H9 (cell line): ENCODE results near the gene SLC25A41. TPM values are rescaled to one million over a fixed set of nuclear protein-coding genes. Genes with fewer than 3 reads are reported as not detected.

Experiments
- DNase-seq: peaks from one replicate; pipeline ENCODE4 v3.0.0-alpha.2; 2017
- H2AFZ ChIP-seq: one replicate; pipeline ENCODE4 v1.6.1; 2013; ENCODE audit warnings: mild to moderate bottlenecking, low read length, control low read depth, moderate library complexity
- H2AK5ac ChIP-seq: 2 replicates; pipeline ENCODE4 v1.6.1; 2013; ENCODE audit warnings: low read length, control low read depth, mixed read lengths; ENCODE audit not compliant: insufficient read length
- H2BK120ac ChIP-seq: one replicate; pipeline ENCODE4 v1.6.1; 2013; ENCODE audit warnings: low read depth, mild to moderate bottlenecking, low read length, control low read depth, inconsistent platforms; ENCODE audit not compliant: poor library complexity, severe bottlenecking
- H2BK12ac ChIP-seq: 2 replicates; pipeline ENCODE4 v1.6.1; 2013; ENCODE audit warnings: low read length, control low read depth, mixed read lengths, low read depth; ENCODE audit not compliant: insufficient read length
- H2BK15ac ChIP-seq: 2 replicates; pipeline ENCODE4 v1.6.1; 2013; ENCODE audit warnings: low read depth, low read length, control low read depth
- H2BK20ac ChIP-seq: one replicate; pipeline ENCODE4 v1.6.1; 2013; ENCODE audit warnings: low read depth, mild to moderate bottlenecking, low read length, control low read depth, inconsistent platforms; ENCODE audit not compliant: poor library complexity, severe bottlenecking
- H2BK5ac ChIP-seq: 2 replicates; pipeline ENCODE4 v1.6.1; 2013; ENCODE audit warnings: low read length, control low read depth, mixed read lengths; ENCODE audit not compliant: insufficient read length
- H3K14ac ChIP-seq: 2 replicates; pipeline ENCODE4 v1.6.1; 2013; ENCODE audit warnings: low read length, control low read depth; ENCODE audit not compliant: insufficient read depth
- H3K18ac ChIP-seq: 2 replicates; pipeline ENCODE4 v1.6.1; 2013; ENCODE audit warnings: low read depth, mild to moderate bottlenecking, mixed read lengths, low read length, control low read depth; ENCODE audit not compliant: insufficient read length
- H3K23ac ChIP-seq: 2 replicates; pipeline ENCODE4 v1.6.1; 2013; ENCODE audit warnings: low read length, control low read depth, mixed read lengths, low read depth; ENCODE audit not compliant: insufficient read length
- H3K23me2 ChIP-seq: 2 replicates; pipeline ENCODE4 v1.6.1; 2013; ENCODE audit warnings: low read depth, mild to moderate bottlenecking, mixed read lengths, low read length, control low read depth; ENCODE audit not compliant: insufficient read length, poor library complexity, severe bottlenecking
- H3K27ac ChIP-seq: 2 replicates; pipeline ENCODE4 v1.5.1; 2013; ENCODE audit warnings: low read length, control low read depth, mixed read lengths, low read depth; ENCODE audit not compliant: insufficient read length
- H3K27me3 ChIP-seq: 2 replicates; pipeline ENCODE4 v1.6.1; 2013; ENCODE audit warnings: low read length, control low read depth, inconsistent platforms; ENCODE audit not compliant: insufficient read depth
- H3K4ac ChIP-seq: 2 replicates; pipeline ENCODE4 v1.6.1; 2013; ENCODE audit warnings: low read depth, mild to moderate bottlenecking, control low read depth, inconsistent platforms, low read length, moderate library complexity
- H3K4me1 ChIP-seq: 2 replicates; pipeline ENCODE4 v1.6.1; 2013; ENCODE audit warnings: low read length, control low read depth, inconsistent platforms; ENCODE audit not compliant: insufficient read depth
- H3K4me2 ChIP-seq: 2 replicates; pipeline ENCODE4 v1.6.1; 2013; ENCODE audit warnings: low read length, control low read depth, mixed read lengths; ENCODE audit not compliant: insufficient read length, insufficient read depth
- H3K56ac ChIP-seq: 2 replicates; pipeline ENCODE4 v1.6.1; 2013; ENCODE audit warnings: low read depth, mild to moderate bottlenecking, mixed read lengths, low read length, control low read depth; ENCODE audit not compliant: insufficient read length
- H3K79me1 ChIP-seq: 2 replicates; pipeline ENCODE4 v1.6.1; 2013; ENCODE audit warnings: low read depth, mild to moderate bottlenecking, moderate library complexity, low read length, control low read depth, inconsistent platforms; ENCODE audit not compliant: insufficient read depth, poor library complexity, severe bottlenecking
- H3K79me2 ChIP-seq: 2 replicates; pipeline ENCODE4 v1.6.1; 2013; ENCODE audit warnings: low read length, control low read depth, inconsistent platforms; ENCODE audit not compliant: insufficient read depth
- H3K9ac ChIP-seq: 2 replicates; pipeline ENCODE4 v1.6.1; 2013; ENCODE audit warnings: low read length, control low read depth, mixed read lengths; ENCODE audit not compliant: insufficient read length; ENCODE audit errors: extremely low read depth
- H3K9me3 ChIP-seq: one replicate; pipeline ENCODE4 v1.6.1; 2013; ENCODE audit warnings: low read depth, low read length, inconsistent platforms; ENCODE audit not compliant: control insufficient read depth
- H3T11ph ChIP-seq: one replicate; pipeline ENCODE4 v1.6.1; 2013; ENCODE audit warnings: mild to moderate bottlenecking, low read length, control low read depth, inconsistent platforms
- H4K20me1 ChIP-seq: one replicate; pipeline ENCODE4 v1.6.1; 2013; ENCODE audit not compliant: control insufficient read depth, insufficient read length, insufficient read depth
- H4K5ac ChIP-seq: 2 replicates; pipeline ENCODE4 v1.6.1; 2013; ENCODE audit warnings: low read depth, mild to moderate bottlenecking, mixed read lengths, low read length, control low read depth; ENCODE audit not compliant: insufficient read length
- H4K8ac ChIP-seq: replicated peaks from 2 replicates; pipeline ENCODE4 v1.6.1; 2013; ENCODE audit warnings: low read length, control low read depth, mixed read lengths, low read depth; ENCODE audit not compliant: insufficient read length
- H4K91ac ChIP-seq: 2 replicates; pipeline ENCODE4 v1.6.1; 2013; ENCODE audit warnings: low read depth, mild to moderate bottlenecking, moderate library complexity, mixed read lengths, low read length, control low read depth; ENCODE audit not compliant: insufficient read length
- H3K27ac Mint-ChIP-seq, 3 experiments: 2 replicates in 2 of 3; 3 replicates in 1 of 3; pipeline ENCODE4 v1.8.0; 2020 to 2021; ENCODE audit warnings: mixed read lengths in 3 of 3, mild to moderate bottlenecking in 1 of 3, moderate library complexity in 1 of 3
- H3K27me3 Mint-ChIP-seq: 2 replicates; pipeline ENCODE4 v1.8.0; 2021; ENCODE audit warnings: low read depth, mild to moderate bottlenecking, moderate library complexity, mixed read lengths
- H3K36me3 Mint-ChIP-seq, 3 experiments: 2 replicates in 2 of 3; 3 replicates in 1 of 3; pipeline ENCODE4 v1.8.0; 2020 to 2021; ENCODE audit warnings: low read depth in 3 of 3, mixed read lengths in 3 of 3; ENCODE audit not compliant: insufficient read depth in 1 of 3
- H3K4me1 Mint-ChIP-seq, 2 experiments: 2 replicates each; pipeline ENCODE4 v1.8.0; 2020; ENCODE audit warnings: mixed read lengths in 2 of 2
- H3K4me3 Mint-ChIP-seq, 2 experiments: 2 replicates in 1 of 2; 3 replicates in 1 of 2; pipeline ENCODE4 v1.8.0; 2020 to 2021; ENCODE audit warnings: mild to moderate bottlenecking in 2 of 2, mixed read lengths in 2 of 2, moderate library complexity in 1 of 2
- H3K9me3 Mint-ChIP-seq, 2 experiments: 2 replicates in 1 of 2; 3 replicates in 1 of 2; pipeline ENCODE4 v1.8.0; 2020; ENCODE audit warnings: mild to moderate bottlenecking in 2 of 2, mixed read lengths in 2 of 2, moderate library complexity in 1 of 2
- CTCF ChIP-seq: fragments of 200-600 bp; sonication (generic); conservative IDR thresholded peaks from 3 replicates; pipeline ENCODE4 v1.8.0; 2021; ENCODE audit warnings: antibody characterized with exemption, mild to moderate bottlenecking
- WGBS: extraction: QIAGEN DNeasy Blood & Tissue Kit; methylation state at CpG from one replicate; pipeline ENCODE4 v1.1.7; 2013; ENCODE audit warnings: missing lambda C conversion rate, low lambda C conversion rate, mixed read lengths; ENCODE audit not compliant: insufficient read length; ENCODE audit errors: extremely low coverage; 5-methylcytosine and 5-hydroxymethylcytosine counted together
- total RNA-seq: library from RNA; stranded (reverse); gene quantifications from 2 replicates; pipeline ENCODE4 v1.2.1, GENCODE V29; 2021

The SLC25A41 gene
- total RNA-seq, 1 experiment from 2014 or later = 0.20 TPM

- Histone ChIP-seq H3K14ac (no peak overlapping the region), H2BK15ac (no peak overlapping the region), H3K27ac (no peak overlapping the region), H4K91ac (no peak overlapping the region), H3T11ph (no peak overlapping the region), H3K4me1 (no peaks in the 10 kb centered on the region), H2AK5ac (no peak overlapping the region), H3K79me2 (no peaks in the 10 kb centered on the region), H3K23me2 (peaks cover 5% of the 10 kb centered on the region), H3K18ac (no peak overlapping the region), H3K23ac (no peak overlapping the region), H3K9ac (no peak overlapping the region), H3K56ac (no peak overlapping the region), H2BK5ac (no peak overlapping the region), H4K8ac (no peak overlapping the region), H2BK20ac (no peak overlapping the region), H3K4ac (no peak overlapping the region), H2BK120ac (no peak overlapping the region), H2AFZ (no peak overlapping the region), H3K27me3 (no peaks in the 10 kb centered on the region), H3K9me3 (no peaks in the 10 kb centered on the region), H2BK12ac (no peak overlapping the region), H3K4me2 (no peak overlapping the region), H3K79me1 (no peaks in the 10 kb centered on the region), H4K5ac (no peak overlapping the region), H4K20me1 (no peaks in the 10 kb centered on the region)
- Mint-ChIP-seq H3K4me3 (no peak overlapping the region), H3K36me3 (peaks cover 0 to 31% (median 23%) of the 10 kb centered on the region in 3 experiments; a peak in 6 of 7 replicates), H3K4me1 (peaks cover 17 to 35% of the 10 kb centered on the region in 2 experiments), H3K27me3 (peaks cover 7% of the 10 kb centered on the region), H3K27ac (no peak overlapping the region), H3K9me3 (no peaks in the 10 kb centered on the region)
- no peak for TF ChIP-seq CTCF
- DNase-seq = no peak
- no CpG with 5 or more reads among the region's 21 CpGs for WGBS
Measured at GRCh38 chr19:6466526-6467248, 33.1 kb upstream of the SLC25A41 start.
